ENCODE data around the gene SMC3. TPM values are rescaled to one million over a fixed set of nuclear protein-coding genes. Genes with fewer than 3 reads are reported as not detected.
"Not testable (repeated sequence)": the region's sequence is repeated elsewhere in the genome, so short reads cannot be mapped to it uniquely, and the experiment has no call there.

The SMC3 gene
- total and polyA plus RNA-seq, 4 donors: 14.7 to 35.8 (median 26.2) TPM

DNA sequence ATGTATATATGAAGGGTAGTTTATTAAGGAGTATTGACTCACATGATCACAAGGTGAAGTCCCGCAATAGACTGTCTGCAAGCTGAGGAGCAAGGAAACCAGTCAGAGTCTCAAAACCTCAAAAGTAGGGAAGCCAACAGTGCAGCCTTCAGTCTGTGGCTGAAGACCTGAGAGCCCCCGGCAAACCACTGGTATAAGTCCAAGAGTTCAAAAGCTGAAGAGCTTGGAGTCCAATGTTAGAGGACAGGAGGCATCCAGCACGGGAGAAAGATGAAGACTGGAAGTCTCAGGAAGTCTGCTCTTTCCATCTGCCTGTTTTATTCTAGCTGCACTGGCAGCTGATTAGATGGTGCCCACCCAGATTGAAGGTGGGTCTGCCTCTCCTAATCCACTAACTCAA is 43.3 kb downstream of the SMC3 start:
- not testable (repeated sequence) for H3K9me3 ChIP-seq (ENCODE audit: control insufficient read depth, low read length); H3K4me3 ChIP-seq (ENCODE audit: low read length in 2 of 2); ATAC-seq (ENCODE audit: low FRiP score); H3K4me1 ChIP-seq (ENCODE audit: control insufficient read depth in 1 of 2, insufficient read depth in 2 of 2, low read length in 2 of 2); H3K27me3 ChIP-seq (ENCODE audit: control insufficient read depth in 1 of 2, insufficient read depth in 2 of 2, low read length in 1 of 2); DNase-seq; H3K36me3 ChIP-seq (ENCODE audit: control insufficient read depth in 1 of 2, insufficient read depth in 2 of 2, low read length in 1 of 2); H3K27ac ChIP-seq (ENCODE audit: low read depth in 1 of 2, low read length in 2 of 2)
- WGBS, 2 donors: 69 to 77% methylated on average over 3 of the region's 3 CpGs
- intact Hi-C loops (cut with DNase I): loop anchor here (1.0 to 10.0 kb wide), 4 partner anchors 34 to 284 kb away; partner anchors contain the start of gene RBM20 (in 1 of the 2)

DNA sequence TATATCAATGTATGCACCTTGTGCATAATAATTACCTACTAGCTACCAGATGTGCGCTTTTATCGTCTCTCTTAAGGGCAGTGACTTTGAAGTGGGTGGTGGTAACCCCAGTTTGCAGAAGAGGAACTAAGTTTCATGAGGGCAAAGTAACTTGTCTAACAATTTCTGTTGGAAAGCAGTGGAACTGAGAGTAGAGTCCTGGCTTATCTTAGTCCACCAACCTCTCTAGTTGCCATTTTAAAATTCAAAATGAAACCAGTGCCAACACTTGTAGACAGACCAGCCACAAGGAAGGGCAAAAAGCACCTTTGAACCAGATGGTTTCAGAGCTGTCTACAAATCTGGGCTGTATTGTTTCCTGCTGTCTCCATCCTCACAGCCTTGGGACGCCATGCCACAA is 44.6 kb downstream of the SMC3 start:
- no peaks in the 10 kb centered on the region for H3K9me3 ChIP-seq (ENCODE audit: control insufficient read depth, low read length)
- no peaks in the 10 kb centered on the region for H3K36me3 ChIP-seq (ENCODE audit: control insufficient read depth in 1 of 2, insufficient read depth in 2 of 2, low read length in 1 of 2)
- no peak for ATAC-seq (ENCODE audit: low FRiP score)
- 93 to 96% methylated on average over 3 of the region's 3 CpGs for WGBS, 2 donors
- H3K27ac ChIP-seq (ENCODE audit: low read depth in 1 of 2, low read length in 2 of 2): no peak overlapping the region
- DNase-seq: no peak
- H3K4me1 ChIP-seq (ENCODE audit: control insufficient read depth in 1 of 2, insufficient read depth in 2 of 2, low read length in 2 of 2): no peaks in the 10 kb centered on the region
- H3K4me3 ChIP-seq (ENCODE audit: low read length in 2 of 2): no peak overlapping the region
- H3K27me3 ChIP-seq (ENCODE audit: control insufficient read depth in 1 of 2, insufficient read depth in 2 of 2, low read length in 1 of 2): no peaks in the 10 kb centered on the region
- intact Hi-C loops (cut with DNase I): loop anchor here in 1 of 2 donors (10.0 kb wide), 1 partner anchor 283 kb away; no protein-coding TSS in a partner anchor

DNA sequence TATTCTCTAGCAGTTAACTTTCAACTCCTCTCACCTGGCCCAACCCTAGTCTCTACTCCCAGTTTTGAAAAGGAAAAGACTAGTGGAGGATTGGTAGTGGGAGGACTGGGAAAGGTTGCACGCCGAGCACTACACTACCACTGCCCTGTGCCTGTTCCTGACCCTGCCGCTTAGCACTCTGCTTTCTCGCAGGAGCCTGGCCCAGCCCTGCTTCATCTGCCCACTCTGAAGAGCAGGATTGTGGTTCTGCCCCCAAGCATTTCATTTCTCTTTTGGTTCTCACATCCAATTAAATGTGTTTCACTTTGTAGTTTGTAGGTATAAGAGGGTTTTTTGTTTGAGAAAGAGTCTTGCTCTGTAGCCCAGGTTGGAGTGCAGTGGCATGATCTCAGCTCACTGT is 45.1 kb downstream of the SMC3 start:
- ATAC-seq (ENCODE audit: low FRiP score) (no peak), DNase-seq (no peak)
- intact Hi-C loops (cut with DNase I): loop anchor here in 1 of 2 donors (10.0 kb wide), 1 partner anchor 282 kb away; no protein-coding TSS in a partner anchor
- Histone ChIP-seq H3K27ac (ENCODE audit: low read depth in 1 of 2, low read length in 2 of 2) (no peak overlapping the region), H3K27me3 (ENCODE audit: control insufficient read depth in 1 of 2, insufficient read depth in 2 of 2, low read length in 1 of 2) (no peaks in the 10 kb centered on the region), H3K4me3 (ENCODE audit: low read length in 2 of 2) (no peak overlapping the region), H3K4me1 (ENCODE audit: control insufficient read depth in 1 of 2, insufficient read depth in 2 of 2, low read length in 2 of 2) (no peaks in the 10 kb centered on the region), H3K9me3 (ENCODE audit: control insufficient read depth, low read length) (no peaks in the 10 kb centered on the region), H3K36me3 (ENCODE audit: control insufficient read depth in 1 of 2, insufficient read depth in 2 of 2, low read length in 1 of 2) (no peaks in the 10 kb centered on the region)
- WGBS, 2 donors: 97% methylated on average over 4 of the region's 4 CpGs

DNA sequence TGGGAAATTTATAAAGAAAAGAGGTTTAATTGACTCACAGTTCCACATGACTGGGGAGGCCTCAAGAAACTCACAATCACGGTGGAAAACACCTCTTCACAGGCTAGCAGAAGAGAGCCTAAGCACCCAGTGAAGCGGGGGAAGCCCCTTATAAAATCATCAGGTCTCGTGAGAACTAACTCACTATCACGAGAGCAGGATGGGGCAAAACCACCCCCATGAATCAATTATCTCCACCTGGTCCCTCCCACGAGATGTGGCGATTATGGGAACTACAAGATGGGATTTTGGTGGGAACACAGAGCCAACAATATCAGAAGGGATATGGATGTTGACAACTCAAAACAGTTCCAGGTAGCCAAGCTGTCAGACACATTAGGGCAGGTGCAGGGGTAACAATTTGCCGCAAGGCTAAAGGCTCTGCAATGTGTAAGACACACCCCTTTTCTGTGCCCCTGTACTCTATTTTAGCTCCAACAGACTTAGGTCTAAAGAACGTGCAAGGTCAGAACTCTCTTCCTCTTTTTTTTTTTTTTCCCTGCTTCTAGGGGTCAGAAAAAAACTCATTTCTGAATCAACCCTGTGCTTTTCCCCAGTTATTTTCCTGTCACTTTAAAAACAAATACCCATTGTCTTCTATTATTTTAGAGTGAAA is 46.0 kb downstream of the SMC3 start:
- no peaks in the 10 kb centered on the region for H3K36me3 ChIP-seq (ENCODE audit: control insufficient read depth in 1 of 2, insufficient read depth in 2 of 2, low read length in 1 of 2)
- H3K4me3 ChIP-seq (ENCODE audit: low read length in 2 of 2): no peak overlapping the region
- ATAC-seq (ENCODE audit: low FRiP score) (no peak), DNase-seq (no peak)
- 84 to 91% methylated on average over 8 of the region's 8 CpGs for WGBS, 2 donors
- H3K9me3 ChIP-seq (ENCODE audit: control insufficient read depth, low read length): no peaks in the 10 kb centered on the region
- H3K4me1 ChIP-seq (ENCODE audit: control insufficient read depth in 1 of 2, insufficient read depth in 2 of 2, low read length in 2 of 2): no peaks in the 10 kb centered on the region
- no peak overlapping the region for H3K27ac ChIP-seq (ENCODE audit: low read depth in 1 of 2, low read length in 2 of 2)
- intact Hi-C loops (cut with DNase I): loop anchor here in 1 of 2 donors (10.0 kb wide), 1 partner anchor 281 kb away; no protein-coding TSS in a partner anchor
- H3K27me3 ChIP-seq (ENCODE audit: control insufficient read depth in 1 of 2, insufficient read depth in 2 of 2, low read length in 1 of 2): no peaks in the 10 kb centered on the region

DNA sequence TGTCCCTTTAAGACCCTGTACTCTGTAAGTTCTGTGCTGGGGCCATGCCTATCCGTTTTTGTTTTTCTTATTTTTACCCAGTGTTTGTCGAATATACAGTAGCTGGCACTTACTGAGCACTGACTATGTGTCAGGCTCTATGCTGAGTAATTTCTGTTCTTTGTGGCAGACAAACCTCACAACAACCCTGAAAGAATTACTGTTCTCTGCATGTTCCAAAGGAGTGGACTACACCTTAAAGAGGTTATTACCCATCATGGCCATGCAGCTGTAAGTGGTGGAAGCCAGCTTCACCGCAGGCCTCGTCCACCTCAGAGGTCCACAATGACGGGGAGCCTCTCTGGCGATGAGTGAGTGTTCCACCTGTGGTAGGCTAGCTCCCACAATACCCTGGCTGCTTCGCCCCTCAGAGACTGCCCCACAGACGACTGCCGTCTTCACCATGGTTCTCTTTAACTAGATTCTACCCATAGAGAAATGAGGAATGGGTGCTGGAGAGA is 46.6 kb downstream of the SMC3 start:
- no peaks in the 10 kb centered on the region for H3K36me3 ChIP-seq (ENCODE audit: control insufficient read depth in 1 of 2, insufficient read depth in 2 of 2, low read length in 1 of 2)
- no peak for ATAC-seq (ENCODE audit: low FRiP score)
- H3K27ac ChIP-seq (ENCODE audit: low read depth in 1 of 2, low read length in 2 of 2): no peak overlapping the region
- no peak for DNase-seq
- no peaks in the 10 kb centered on the region for H3K9me3 ChIP-seq (ENCODE audit: control insufficient read depth, low read length)
- no peaks in the 10 kb centered on the region for H3K27me3 ChIP-seq (ENCODE audit: control insufficient read depth in 1 of 2, insufficient read depth in 2 of 2, low read length in 1 of 2)
- intact Hi-C loops (cut with DNase I): loop anchor here in 1 of 2 donors (10.0 kb wide), 1 partner anchor 281 kb away; no protein-coding TSS in a partner anchor
- no peak overlapping the region for H3K4me3 ChIP-seq (ENCODE audit: low read length in 2 of 2)
- H3K4me1 ChIP-seq (ENCODE audit: control insufficient read depth in 1 of 2, insufficient read depth in 2 of 2, low read length in 2 of 2): no peaks in the 10 kb centered on the region
- 89 to 92% methylated on average over 9 of the region's 9 CpGs for WGBS, 2 donors

DNA sequence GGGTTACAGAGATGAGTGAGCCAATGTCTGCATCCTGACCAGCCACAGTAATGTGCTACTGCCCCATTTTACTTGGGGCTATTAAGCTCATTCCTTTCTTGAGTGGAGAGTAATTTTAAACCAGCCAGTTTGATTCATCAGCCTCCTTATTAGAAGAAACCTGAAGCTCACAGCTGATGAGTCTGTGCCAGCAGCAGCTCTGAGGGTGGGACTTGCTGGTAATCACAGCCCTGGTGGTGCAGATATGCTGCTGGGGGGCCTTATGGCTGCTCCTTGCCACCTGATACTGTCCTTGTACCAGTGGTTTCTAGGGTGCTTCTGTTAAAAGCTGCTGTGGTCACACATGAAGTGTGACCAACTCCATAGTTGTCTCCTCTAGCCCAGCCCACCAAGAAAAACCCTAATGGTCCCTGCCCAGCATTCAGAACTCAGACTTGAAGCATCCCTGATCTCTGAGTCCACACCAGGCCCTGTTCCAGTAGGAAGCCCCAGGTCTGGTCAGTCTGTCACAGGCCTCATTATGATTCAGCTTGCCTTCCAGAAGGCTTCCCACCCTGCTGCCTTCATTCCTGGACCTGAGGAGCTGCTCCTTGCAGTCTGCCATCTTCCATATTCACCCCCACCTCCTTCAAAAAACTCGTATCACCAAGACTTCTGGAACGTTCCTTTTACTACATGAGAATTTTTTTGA is 47.7 kb downstream of the SMC3 start:
- WGBS, 2 donors: 76 to 89% methylated on average over 2 of the region's 2 CpGs
- Histone ChIP-seq H3K27me3 (ENCODE audit: control insufficient read depth in 1 of 2, insufficient read depth in 2 of 2, low read length in 1 of 2) (no peaks in the 10 kb centered on the region), H3K36me3 (ENCODE audit: control insufficient read depth in 1 of 2, insufficient read depth in 2 of 2, low read length in 1 of 2) (no peaks in the 10 kb centered on the region), H3K4me1 (ENCODE audit: control insufficient read depth in 1 of 2, insufficient read depth in 2 of 2, low read length in 2 of 2) (no peaks in the 10 kb centered on the region), H3K4me3 (ENCODE audit: low read length in 2 of 2) (no peak overlapping the region), H3K9me3 (ENCODE audit: control insufficient read depth, low read length) (no peaks in the 10 kb centered on the region), H3K27ac (ENCODE audit: low read depth in 1 of 2, low read length in 2 of 2) (no peak overlapping the region)
- no peak for ATAC-seq (ENCODE audit: low FRiP score)
- DNase-seq: no peak
- intact Hi-C loops (cut with DNase I): loop anchor here in 1 of 2 donors (10.0 kb wide), 1 partner anchor 280 kb away; no protein-coding TSS in a partner anchor

DNA sequence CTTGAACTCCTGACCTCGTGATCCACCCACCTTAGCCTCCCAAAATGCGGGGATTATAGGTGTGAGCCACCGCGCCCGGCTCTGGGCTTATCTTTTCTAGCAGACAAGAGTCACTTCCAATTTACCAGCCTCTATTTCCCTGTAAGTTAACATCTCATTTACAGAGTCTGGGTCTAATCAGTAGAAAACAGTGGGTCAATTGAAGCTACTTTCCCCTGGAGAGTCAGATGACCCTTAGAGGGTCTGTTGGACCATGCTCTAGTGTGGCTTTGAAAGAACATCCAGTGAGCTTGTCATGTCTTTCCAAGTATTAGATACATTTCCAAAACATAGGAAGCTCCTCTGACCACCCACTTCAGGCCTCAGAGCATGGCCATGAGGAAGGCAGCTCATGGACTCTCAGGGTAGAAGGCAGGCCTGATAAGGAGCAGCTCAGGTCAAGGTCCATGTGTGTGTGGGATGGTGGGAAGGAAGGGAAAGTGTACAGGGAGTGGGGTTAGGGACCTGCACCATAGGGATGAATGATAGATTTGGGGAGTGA is 49.1 kb downstream of the SMC3 start:
- no peaks in the 10 kb centered on the region for H3K9me3 ChIP-seq (ENCODE audit: control insufficient read depth, low read length)
- intact Hi-C loops (cut with DNase I): loop anchor here in 1 of 2 donors (10.0 kb wide), 1 partner anchor 278 kb away; no protein-coding TSS in a partner anchor

DNA sequence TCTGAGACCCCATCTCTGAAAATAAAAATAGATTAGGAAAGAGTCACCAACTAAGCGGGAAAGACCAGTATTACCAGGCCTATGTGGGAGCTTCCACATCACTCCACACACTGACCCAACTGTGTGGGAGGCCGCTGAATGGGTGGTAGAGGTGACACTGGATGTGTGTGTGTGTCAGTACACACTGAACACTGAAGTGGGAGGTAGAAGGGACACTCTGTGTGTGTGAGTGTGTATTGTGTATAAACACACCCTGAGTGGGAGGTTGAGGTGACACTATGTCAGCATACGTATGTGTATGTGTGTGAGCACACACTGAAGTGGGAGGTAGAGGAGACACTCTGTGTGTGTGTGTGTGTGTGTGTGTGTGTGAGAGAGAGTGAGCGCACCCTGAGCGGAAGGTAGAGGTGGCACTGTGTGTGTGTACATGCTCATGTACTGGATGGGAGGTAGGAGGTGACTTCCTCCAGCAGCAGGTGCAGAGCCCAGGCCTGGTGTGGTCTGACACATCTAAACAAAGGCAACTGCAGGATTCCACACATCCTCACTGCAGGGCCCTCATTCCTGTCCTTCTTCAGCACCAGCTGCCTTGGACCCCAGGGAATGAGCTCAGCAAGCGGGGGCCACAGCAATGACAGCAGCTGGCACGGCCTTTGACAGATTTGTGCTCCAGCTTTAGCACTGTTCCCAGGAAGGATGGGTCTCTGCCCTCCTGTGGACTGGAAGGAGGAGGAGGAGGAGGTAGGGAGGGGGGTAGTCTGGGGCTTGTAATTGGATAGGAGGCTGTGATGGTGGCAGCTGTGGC is 50.1 kb downstream of the SMC3 start:
- Histone ChIP-seq H3K4me3 (ENCODE audit: low read length in 2 of 2) (no peak overlapping the region), H3K9me3 (ENCODE audit: control insufficient read depth, low read length) (no peaks in the 10 kb centered on the region), H3K27ac (ENCODE audit: low read depth in 1 of 2, low read length in 2 of 2) (no peak overlapping the region), H3K27me3 (ENCODE audit: control insufficient read depth in 1 of 2, insufficient read depth in 2 of 2, low read length in 1 of 2) (no peaks in the 10 kb centered on the region), H3K36me3 (ENCODE audit: control insufficient read depth in 1 of 2, insufficient read depth in 2 of 2, low read length in 1 of 2) (no peaks in the 10 kb centered on the region), H3K4me1 (ENCODE audit: control insufficient read depth in 1 of 2, insufficient read depth in 2 of 2, low read length in 2 of 2) (no peaks in the 10 kb centered on the region)
- no peak for DNase-seq
- WGBS, 2 donors: 97% methylated on average over 7 of the region's 7 CpGs
- intact Hi-C loops (cut with DNase I): loop anchor here in 1 of 2 donors (10.0 kb wide), 1 partner anchor 277 kb away; no protein-coding TSS in a partner anchor
- no peak for ATAC-seq (ENCODE audit: low FRiP score)

More for the DNA sequence above, 49.1 kb downstream of the SMC3 start:
- WGBS, 2 donors: 97% methylated on average over 5 of the region's 5 CpGs
- Histone ChIP-seq H3K27me3 (ENCODE audit: control insufficient read depth in 1 of 2, insufficient read depth in 2 of 2, low read length in 1 of 2) (no peaks in the 10 kb centered on the region), H3K27ac (ENCODE audit: low read depth in 1 of 2, low read length in 2 of 2) (no peak overlapping the region), H3K4me3 (ENCODE audit: low read length in 2 of 2) (no peak overlapping the region), H3K4me1 (ENCODE audit: control insufficient read depth in 1 of 2, insufficient read depth in 2 of 2, low read length in 2 of 2) (no peaks in the 10 kb centered on the region), H3K36me3 (ENCODE audit: control insufficient read depth in 1 of 2, insufficient read depth in 2 of 2, low read length in 1 of 2) (no peaks in the 10 kb centered on the region)
- ATAC-seq (ENCODE audit: low FRiP score) (no peak), DNase-seq (no peak)

All from aorta (tissue), 5 donors.